ENCODE results near the gene BEST2.

BEST2 gene

GRCh38 chr19:12763100-12763499 lies 11.5 kb downstream of the BEST2 start:
- TF ChIP-seq, protein P1, sequence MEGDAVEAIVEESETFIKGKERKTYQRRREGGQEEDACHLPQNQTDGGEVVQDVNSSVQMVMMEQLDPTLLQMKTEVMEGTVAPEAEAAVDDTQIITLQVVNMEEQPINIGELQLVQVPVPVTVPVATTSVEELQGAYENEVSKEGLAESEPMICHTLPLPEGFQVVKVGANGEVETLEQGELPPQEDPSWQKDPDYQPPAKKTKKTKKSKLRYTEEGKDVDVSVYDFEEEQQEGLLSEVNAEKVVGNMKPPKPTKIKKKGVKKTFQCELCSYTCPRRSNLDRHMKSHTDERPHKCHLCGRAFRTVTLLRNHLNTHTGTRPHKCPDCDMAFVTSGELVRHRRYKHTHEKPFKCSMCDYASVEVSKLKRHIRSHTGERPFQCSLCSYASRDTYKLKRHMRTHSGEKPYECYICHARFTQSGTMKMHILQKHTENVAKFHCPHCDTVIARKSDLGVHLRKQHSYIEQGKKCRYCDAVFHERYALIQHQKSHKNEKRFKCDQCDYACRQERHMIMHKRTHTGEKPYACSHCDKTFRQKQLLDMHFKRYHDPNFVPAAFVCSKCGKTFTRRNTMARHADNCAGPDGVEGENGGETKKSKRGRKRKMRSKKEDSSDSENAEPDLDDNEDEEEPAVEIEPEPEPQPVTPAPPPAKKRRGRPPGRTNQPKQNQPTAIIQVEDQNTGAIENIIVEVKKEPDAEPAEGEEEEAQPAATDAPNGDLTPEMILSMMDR (IDR thresholded peaks at IDR 0.05; ENCODE audit: borderline replicate concordance, insufficient read depth, low read depth, low read length) = no peak
- H3K4me3 ChIP-seq (ENCODE audit: low read depth, low read length) = no peak overlapping the region

DNA sequence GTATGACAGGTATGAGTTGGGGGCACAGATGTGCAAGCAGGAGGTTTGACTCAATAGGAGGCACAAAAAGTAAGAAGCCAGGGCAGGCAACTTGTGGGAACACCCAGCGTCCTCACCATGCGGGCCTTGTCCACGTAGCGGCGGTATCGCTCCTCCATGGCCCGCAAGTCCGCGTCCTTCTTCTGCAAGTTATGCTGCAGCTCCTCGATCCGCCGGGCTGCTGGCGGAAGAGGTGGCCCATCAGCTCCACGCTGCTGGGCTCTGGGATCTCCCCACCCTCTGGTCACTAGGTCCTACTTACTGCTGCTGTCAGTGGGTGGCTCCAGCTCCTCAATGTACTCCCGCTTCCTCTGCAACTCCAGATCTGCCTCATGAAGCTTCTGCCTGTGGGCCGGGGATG lies 13.1 kb downstream of the BEST2 start:
- TF ChIP-seq, protein P1 (IDR thresholded peaks at IDR 0.05; ENCODE audit: borderline replicate concordance, insufficient read depth, low read depth, low read length) = no peak
- no peak overlapping the region for H3K4me3 ChIP-seq (ENCODE audit: low read depth, low read length)

- H3K4me3 ChIP-seq (ENCODE audit: low read depth, low read length) = no peak overlapping the region
- TF ChIP-seq, protein P1 (IDR thresholded peaks at IDR 0.05; ENCODE audit: borderline replicate concordance, insufficient read depth, low read depth, low read length) = peak; percentile 58; the same call in 1 of the 2 replicates
These were observed 14.5 kb downstream of the BEST2 start for GRCh38 chr19:12766051-12766521.

GRCh38 chr19:12767150-12767549 lies 15.6 kb downstream of the BEST2 start:
- H3K4me3 ChIP-seq (ENCODE audit: low read depth, low read length) = no peak overlapping the region
- TF ChIP-seq, protein P1 (IDR thresholded peaks at IDR 0.05; ENCODE audit: borderline replicate concordance, insufficient read depth, low read depth, low read length) = no peak

GRCh38 chr19:12767666-12768065 lies 16.1 kb downstream of the BEST2 start:
- H3K4me3 ChIP-seq (ENCODE audit: low read depth, low read length) = no peak overlapping the region
- TF ChIP-seq, protein P1 (IDR thresholded peaks at IDR 0.05; ENCODE audit: borderline replicate concordance, insufficient read depth, low read depth, low read length) = no peak

DNA sequence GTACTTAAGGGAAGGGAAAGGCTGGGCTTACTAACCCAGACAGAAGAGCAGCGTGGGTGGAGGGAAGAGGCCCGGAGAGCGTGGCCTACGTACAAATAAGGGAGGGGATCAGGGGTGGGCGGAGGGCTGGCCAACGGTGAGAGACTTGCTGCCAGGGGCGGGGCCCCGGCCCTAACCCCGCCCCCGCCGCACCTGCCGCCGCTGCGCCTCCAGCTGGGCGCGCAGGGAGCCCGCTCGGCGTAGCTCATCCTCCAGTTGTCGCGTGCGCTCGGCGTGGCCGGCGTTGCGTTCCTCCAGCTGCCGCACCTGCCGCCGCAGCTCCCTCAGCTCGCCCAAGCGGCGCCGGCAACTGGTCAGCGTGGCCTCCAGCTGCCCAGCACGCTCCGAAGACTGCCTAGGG lies 18.1 kb downstream of the BEST2 start:
- H3K4me3 ChIP-seq (ENCODE audit: low read depth, low read length) = no peak overlapping the region
- TF ChIP-seq, protein P1 (IDR thresholded peaks at IDR 0.05; ENCODE audit: borderline replicate concordance, insufficient read depth, low read depth, low read length) = no peak

DNA sequence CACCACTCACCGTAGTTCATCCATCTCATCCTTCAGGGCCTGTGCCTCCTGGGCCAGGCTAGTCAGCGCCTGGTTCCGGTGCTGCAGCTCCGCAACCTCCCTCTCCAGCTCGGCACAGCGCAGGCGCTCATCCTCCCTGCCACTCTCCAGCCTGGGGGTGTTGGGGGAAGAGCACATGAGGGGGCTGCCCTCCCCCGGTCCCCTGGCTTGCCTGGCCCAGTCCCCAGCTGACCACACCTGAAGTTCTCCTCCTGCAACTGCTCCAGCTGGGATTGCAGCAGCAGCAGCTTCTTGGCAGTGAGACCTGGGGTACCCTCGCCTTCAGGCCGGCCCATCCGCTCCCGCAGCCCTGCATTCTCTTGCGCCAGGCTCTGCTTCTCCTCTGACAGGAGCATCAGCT lies 19.3 kb downstream of the BEST2 start:
- H3K4me3 ChIP-seq (ENCODE audit: low read depth, low read length) = no peak overlapping the region

More for the DNA sequence above, 19.3 kb downstream of the BEST2 start:
- TF ChIP-seq, protein P1 (IDR thresholded peaks at IDR 0.05; ENCODE audit: borderline replicate concordance, insufficient read depth, low read depth, low read length) = no peak

Measured in GM12875 (cell line).